Hepatocyte (in vitro differentiated cells): ENCODE results near the gene OVAAL. TPM values are rescaled to one million over a fixed set of nuclear protein-coding genes. Genes with fewer than 3 reads are reported as not detected.

Experiments
- DNase-seq: peaks from one replicate; pipeline ENCODE4 v3.0.0-alpha.2; 2016; ENCODE audit warnings: low spot score
- H2AFZ ChIP-seq: fragments of 200-600 bp; sonication (generic); 2 replicates; pipeline ENCODE4 v1.6.0; 2016; ENCODE audit warnings: antibody characterized with exemption, mild to moderate bottlenecking
- H3K27ac ChIP-seq: fragments of 200-600 bp; sonication (generic); 2 replicates; pipeline ENCODE4 v1.5.1; 2016; ENCODE audit warnings: mild to moderate bottlenecking
- H3K27me3 ChIP-seq: fragments of 200-600 bp; sonication (generic); 2 replicates; pipeline ENCODE4 v1.6.1; 2016
- H3K36me3 ChIP-seq: fragments of 200-600 bp; sonication (generic); replicated peaks from 2 replicates; pipeline ENCODE4 v1.5.1; 2016; ENCODE audit warnings: low read depth; ENCODE audit not compliant: insufficient read depth
- H3K4me1 ChIP-seq: fragments of 200-600 bp; sonication (generic); 2 replicates; pipeline ENCODE4 v1.5.1; 2016; ENCODE audit warnings: mild to moderate bottlenecking, moderate library complexity; ENCODE audit not compliant: insufficient read depth
- H3K4me2 ChIP-seq: fragments of 200-600 bp; sonication (generic); 2 replicates; pipeline ENCODE4 v1.6.0; 2016
- H3K4me3 ChIP-seq: fragments of 200-600 bp; sonication (generic); 2 replicates; pipeline ENCODE4 v1.5.1; 2016; ENCODE audit warnings: mild to moderate bottlenecking
- H3K79me2 ChIP-seq: fragments of 200-600 bp; sonication (generic); 2 replicates; pipeline ENCODE4 v1.6.0; 2017; ENCODE audit warnings: mild to moderate bottlenecking
- H3K9me2 ChIP-seq: fragments of 200-600 bp; sonication (generic); replicated peaks from 2 replicates; pipeline ENCODE4 v1.6.0; 2017; ENCODE audit warnings: mild to moderate bottlenecking; ENCODE audit not compliant: insufficient read depth
- H3K9me3 ChIP-seq: fragments of 200-600 bp; sonication (generic); 2 replicates; pipeline ENCODE4 v1.5.1; 2016; ENCODE audit warnings: low read depth, mild to moderate bottlenecking
- H4K20me1 ChIP-seq: fragments of 200-600 bp; sonication (generic); 2 replicates; pipeline ENCODE4 v1.6.0; 2016; ENCODE audit warnings: mild to moderate bottlenecking; ENCODE audit not compliant: insufficient read depth, poor library complexity, severe bottlenecking
- CTCF ChIP-seq: fragments of 200-600 bp; sonication (generic); IDR thresholded peaks from 2 replicates; pipeline ENCODE4 v1.5.1; 2016; ENCODE audit warnings: antibody characterized with exemption, mild to moderate bottlenecking; ENCODE audit not compliant: poor library complexity
- EZH2 ChIP-seq: fragments of 200-600 bp; sonication (generic); IDR thresholded peaks from 2 replicates; pipeline ENCODE4 v1.6.1; 2016; ENCODE audit warnings: antibody characterized with exemption, mild to moderate bottlenecking, borderline replicate concordance
- EZH2phosphoT487 ChIP-seq: fragments of 200-600 bp; sonication (generic); IDR thresholded peaks from one replicate; pipeline ENCODE4 v1.6.1; 2018; ENCODE audit warnings: antibody characterized with exemption, mild to moderate bottlenecking, low read depth, moderate library complexity; ENCODE audit not compliant: unreplicated experiment, severe bottlenecking
- WGBS: methylation state at CpG from one replicate; pipeline ENCODE4 v1.1.6; 2016; ENCODE audit warnings: low lambda C conversion rate; ENCODE audit errors: missing lambda C conversion rate; 5-methylcytosine and 5-hydroxymethylcytosine counted together
- polyA plus RNA-seq: library from polyadenylated mRNA; unstranded; fragments of >200 nt; fragmentation: Nextera tagmentation; extraction: Ambion mirVana; gene quantifications from 2 replicates; pipeline ENCODE4 v1.2.1, GENCODE V29; 2016
- total RNA-seq: library from RNA; depleted of rRNA; stranded (reverse); fragments of >200 nt; gene quantifications from 2 replicates; pipeline ENCODE4 v1.2.3, GENCODE V29; 2014

The OVAAL gene
- total and polyA plus RNA-seq, 2 experiments from 2014 or later = not detected

- peak overlapping the region; percentile 71 for H3K27ac ChIP-seq
Observed at GRCh38 chr1:180522213-180522515, 36.6 kb upstream of the OVAAL start.

GRCh38 chr1:180524160-180524914 is 34.4 kb upstream of the OVAAL start:
- Histone ChIP-seq H3K27me3 (no peaks in the 10 kb centered on the region), H2AFZ (no peak overlapping the region), H3K4me1 (peaks cover 15% of the 10 kb centered on the region), H3K9me2 (no peaks in the 10 kb centered on the region), H3K27ac (no peak overlapping the region), H3K79me2 (no peaks in the 10 kb centered on the region), H3K9me3 (no peaks in the 10 kb centered on the region), H4K20me1 (no peaks in the 10 kb centered on the region), H3K4me3 (no peak overlapping the region), H3K36me3 (no peaks in the 10 kb centered on the region), H3K4me2 (no peak overlapping the region)
- no peak for TF ChIP-seq EZH2
- no peak for TF ChIP-seq CTCF
- no peak for TF ChIP-seq EZH2phosphoT487
- no peak for DNase-seq
- WGBS = 80% methylated on average over 7 of the region's 7 CpGs

More at GRCh38 chr1:180522213-180522515, 36.6 kb upstream of the OVAAL start:
- Histone ChIP-seq H3K9me3 (no peaks in the 10 kb centered on the region), H4K20me1 (no peaks in the 10 kb centered on the region), H3K36me3 (no peaks in the 10 kb centered on the region), H3K27me3 (no peaks in the 10 kb centered on the region), H2AFZ (no peak overlapping the region), H3K4me2 (peak overlapping the region; percentile 7), H3K4me1 (peaks cover 15% of the 10 kb centered on the region), H3K9me2 (no peaks in the 10 kb centered on the region), H3K4me3 (no peak overlapping the region), H3K79me2 (no peaks in the 10 kb centered on the region)
- DNase-seq = peak; percentile 32
- TF ChIP-seq EZH2 (no peak), CTCF (no peak)
- WGBS = 43% methylated on average over 7 of the region's 7 CpGs

GRCh38 chr1:180524915-180525714 is 33.6 kb upstream of the OVAAL start:
- H3K4me2 ChIP-seq = no peak overlapping the region

More at GRCh38 chr1:180524915-180525714, 33.6 kb upstream of the OVAAL start:
- TF ChIP-seq CTCF (no peak), EZH2 (no peak), EZH2phosphoT487 (no peak)
- no peaks in the 10 kb centered on the region for H3K27me3 ChIP-seq
- no peak for DNase-seq
- H3K9me2 ChIP-seq = no peaks in the 10 kb centered on the region
- H4K20me1 ChIP-seq = no peaks in the 10 kb centered on the region
- H3K27ac ChIP-seq = no peak overlapping the region
- H3K36me3 ChIP-seq = no peaks in the 10 kb centered on the region
- H2AFZ ChIP-seq = no peak overlapping the region
- no peak overlapping the region for H3K4me3 ChIP-seq
- H3K4me1 ChIP-seq = peaks cover 15% of the 10 kb centered on the region
- WGBS = 69% methylated on average over 7 of the region's 7 CpGs
- H3K9me3 ChIP-seq = no peaks in the 10 kb centered on the region
- no peaks in the 10 kb centered on the region for H3K79me2 ChIP-seq
